Tibial nerve (tissue), 4 donors: ENCODE measurements around the gene ST8SIA5.

Source experiments
- EP300 ChIP-seq, 2 donors: sonication (generic); formaldehyde crosslinking; IDR thresholded peaks; one replicate each; pipeline ENCODE4 v1.6.1; 2017; ENCODE audit warnings: antibody characterized with exemption in 2 of 2, mild to moderate bottlenecking in 1 of 2
- POLR2A ChIP-seq, 2 donors: fragments of 450-650 bp; IDR thresholded peaks; one replicate each; pipeline ENCODE4 v1.6.1; 2017; ENCODE audit warnings: antibody characterized with exemption in 2 of 2, mild to moderate bottlenecking in 2 of 2, moderate library complexity in 2 of 2
- TF ChIP-seq, protein P1 (sequence below), 5 experiments: fragments of 200-600 bp in 3 of 5; fragments of 450-650 bp in 2 of 5; sonication (generic) in 3 of 5; IDR thresholded peaks; one replicate each; pipeline ENCODE4 v1.5.1; 2016 to 2019; ENCODE audit warnings: antibody characterized with exemption in 5 of 5, mild to moderate bottlenecking in 3 of 5, moderate library complexity in 2 of 5

DNA sequence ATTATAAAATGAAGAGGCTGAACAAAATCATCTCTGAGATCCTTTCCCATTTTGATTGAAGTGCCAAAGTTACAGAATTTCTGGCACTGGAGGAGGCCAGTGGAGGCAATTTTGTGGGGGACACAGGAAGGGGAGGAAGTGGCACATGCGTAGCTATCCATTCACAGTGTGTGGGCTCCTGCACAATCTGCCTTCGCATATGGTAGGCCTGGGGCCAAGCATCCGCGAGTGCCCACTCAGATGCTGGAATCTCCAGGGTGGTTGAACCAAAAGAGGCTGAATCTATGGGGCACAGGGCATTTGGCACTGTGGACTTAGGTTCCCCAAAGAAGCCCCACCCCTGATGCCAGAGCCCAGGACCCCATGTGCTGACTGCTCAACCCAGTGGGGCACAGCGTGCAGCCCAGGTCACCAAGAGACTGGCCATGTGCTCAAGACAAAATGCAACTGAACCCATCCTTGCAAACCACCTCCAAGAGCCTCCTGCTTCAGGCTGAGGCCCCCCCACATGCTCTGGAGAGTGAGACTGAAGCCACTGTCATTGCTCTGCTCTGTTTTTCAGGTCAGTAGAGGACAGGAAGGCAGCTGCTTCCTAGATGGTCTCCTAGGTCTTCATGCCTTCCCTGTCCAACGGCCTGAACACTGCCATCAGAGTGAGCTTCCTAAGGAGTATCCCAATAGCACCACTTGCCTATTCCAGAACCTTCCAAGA lies 28.5 kb downstream of the ST8SIA5 start:
- TF ChIP-seq, protein P1, sequence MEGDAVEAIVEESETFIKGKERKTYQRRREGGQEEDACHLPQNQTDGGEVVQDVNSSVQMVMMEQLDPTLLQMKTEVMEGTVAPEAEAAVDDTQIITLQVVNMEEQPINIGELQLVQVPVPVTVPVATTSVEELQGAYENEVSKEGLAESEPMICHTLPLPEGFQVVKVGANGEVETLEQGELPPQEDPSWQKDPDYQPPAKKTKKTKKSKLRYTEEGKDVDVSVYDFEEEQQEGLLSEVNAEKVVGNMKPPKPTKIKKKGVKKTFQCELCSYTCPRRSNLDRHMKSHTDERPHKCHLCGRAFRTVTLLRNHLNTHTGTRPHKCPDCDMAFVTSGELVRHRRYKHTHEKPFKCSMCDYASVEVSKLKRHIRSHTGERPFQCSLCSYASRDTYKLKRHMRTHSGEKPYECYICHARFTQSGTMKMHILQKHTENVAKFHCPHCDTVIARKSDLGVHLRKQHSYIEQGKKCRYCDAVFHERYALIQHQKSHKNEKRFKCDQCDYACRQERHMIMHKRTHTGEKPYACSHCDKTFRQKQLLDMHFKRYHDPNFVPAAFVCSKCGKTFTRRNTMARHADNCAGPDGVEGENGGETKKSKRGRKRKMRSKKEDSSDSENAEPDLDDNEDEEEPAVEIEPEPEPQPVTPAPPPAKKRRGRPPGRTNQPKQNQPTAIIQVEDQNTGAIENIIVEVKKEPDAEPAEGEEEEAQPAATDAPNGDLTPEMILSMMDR (IDR thresholded peaks at IDR 0.05): no peak
- TF ChIP-seq POLR2A (IDR thresholded peaks at IDR 0.05) (no peak), EP300 (IDR thresholded peaks at IDR 0.05) (no peak)
